GM12878 (cell line): ENCODE measurements around the gene RPUSD1. TPM values are rescaled to one million over a fixed set of nuclear protein-coding genes. Genes with fewer than 3 reads are reported as not detected.
A peak's percentile ranks its signal among the peaks of the same experiment; 100 is the strongest.

ENCODE experiments used
- ATAC-seq: fragments of 200-7000 bp; cut with Tn5 transposase; 3 replicates; pipeline ENCODE4 v1.9.1; 2020; ENCODE audit warnings: mild to moderate bottlenecking, moderate library complexity
- BruUV-seq: library from RNA; stranded (reverse); fragments of 400-500 nt; replicated peaks from 2 replicates; lab custom pipeline; 2021; lab: Mats Ljungman, UMichigan
- CTCF ChIA-PET: fragments of 300-600 bp; sonication (Branson Sonifier 250); formaldehyde crosslinking; extraction: SDS; loops from one replicate; lab custom pipeline; 2021; ENCODE audit warnings: inconsistent platforms; lab: Yijun Ruan, JAX
- POLR2A ChIA-PET: fragments of 350-600 bp; formaldehyde crosslinking; extraction: SDS; loops from one replicate; lab custom pipeline; 2021; ENCODE audit warnings: inconsistent platforms; lab: Charles Lee
- RAD21 ChIA-PET: fragments of 300-600 bp; sonication (Branson Sonifier 250); formaldehyde crosslinking; loops from one replicate; lab custom pipeline; 2023; ENCODE audit warnings: antibody characterized with exemption; ENCODE audit not compliant: unreplicated experiment; lab: Charles Lee
- SMC1A ChIA-PET: fragments of 300-600 bp; sonication (Branson Sonifier 250); formaldehyde crosslinking; loops from one replicate; lab custom pipeline; 2023; ENCODE audit not compliant: unreplicated experiment, uncharacterized antibody; lab: Charles Lee
- DNase-seq: peaks from one replicate; pipeline ENCODE4 v3.0.0-alpha.2; 2011; ENCODE audit warnings: low read depth, low spot score
- FAIRE-seq: peaks from 3 replicates; lab custom pipeline; 2011; peaks lifted over from hg19 to GRCh38; lab: Jason Lieb, UNC
- H2AFZ ChIP-seq: 2 replicates; pipeline ENCODE4 v1.6.0; 2011; ENCODE audit warnings: low read depth, low read length, control low read depth; ENCODE audit not compliant: control insufficient read depth
- H3K27ac ChIP-seq: 2 replicates; pipeline ENCODE4 v1.5.1; 2011; ENCODE audit warnings: control low read depth; ENCODE audit not compliant: control insufficient read depth, insufficient read depth
- H3K27me3 ChIP-seq, 2 experiments: replicated peaks in 1 of 2; 2 replicates each; pipeline versions ENCODE4 v1.6.0 to v1.6.1; 2011; ENCODE audit warnings: low read length in 1 of 2; ENCODE audit not compliant: control insufficient read depth in 2 of 2, insufficient read depth in 2 of 2
- H3K36me3 ChIP-seq, 2 experiments: 2 replicates each; pipeline ENCODE4 v1.5.1; 2011; ENCODE audit warnings: low read length in 1 of 2; ENCODE audit not compliant: control insufficient read depth in 2 of 2, insufficient read depth in 2 of 2
- H3K4me1 ChIP-seq: 2 replicates; pipeline ENCODE4 v1.6.1; 2011; ENCODE audit warnings: mild to moderate bottlenecking, low read length, moderate library complexity, mixed read lengths; ENCODE audit not compliant: control insufficient read depth, insufficient read depth
- H3K4me2 ChIP-seq: 2 replicates; pipeline ENCODE4 v1.6.0; 2011; ENCODE audit warnings: control low read depth; ENCODE audit not compliant: control insufficient read depth, insufficient read depth
- H3K4me3 ChIP-seq: fragments of 200-600 bp; sonication (generic); 2 replicates; pipeline ENCODE4 v1.5.1; 2016
- H3K79me2 ChIP-seq: 2 replicates; pipeline ENCODE4 v1.6.0; 2011; ENCODE audit warnings: low read length; ENCODE audit not compliant: control insufficient read depth, insufficient read depth
- H3K9ac ChIP-seq: 2 replicates; pipeline ENCODE4 v1.8.0; 2011; ENCODE audit warnings: low read length, control low read depth, mixed read lengths; ENCODE audit not compliant: control insufficient read depth, insufficient read depth
- H3K9me3 ChIP-seq: replicated peaks from 3 replicates; pipeline ENCODE4 v1.5.1; 2011; ENCODE audit warnings: mild to moderate bottlenecking, low read length; ENCODE audit not compliant: control insufficient read depth, insufficient read depth
- H4K20me1 ChIP-seq: 2 replicates; pipeline ENCODE4 v1.6.0; 2011; ENCODE audit not compliant: control insufficient read depth, insufficient read depth
- EED ChIP-seq: sonication (generic); IDR thresholded peaks from 2 replicates; pipeline ENCODE4 v1.6.1; 2016; ENCODE audit warnings: antibody characterized with exemption, low read depth
- ETV6 ChIP-seq, 2 experiments: fragments of 450-650 bp in 1 of 2; IDR thresholded peaks in 1 of 2; conservative IDR thresholded peaks in 1 of 2; 2 replicates each; pipeline ENCODE4 v1.6.1; 2014; ENCODE audit warnings: antibody characterized with exemption in 1 of 2, borderline replicate concordance in 1 of 2, low read depth in 1 of 2, mild to moderate bottlenecking in 1 of 2, moderate library complexity in 1 of 2
- FOXM1 ChIP-seq: IDR thresholded peaks from 2 replicates; pipeline ENCODE4 v1.6.1; 2012; ENCODE audit warnings: low read depth, mild to moderate bottlenecking, inconsistent platforms, low read length, moderate library complexity
- MXI1 ChIP-seq: fragments of 150-350 bp; IDR thresholded peaks from 2 replicates; pipeline ENCODE4 v1.6.1; 2011; ENCODE audit warnings: low read depth, mild to moderate bottlenecking, inconsistent platforms, low read length, improper control_type of control experiment
- MYC ChIP-seq: IDR thresholded peaks from 2 replicates; pipeline ENCODE4 v1.6.1; 2011; ENCODE audit warnings: mild to moderate bottlenecking, low read length, moderate library complexity, inconsistent platforms; ENCODE audit not compliant: insufficient read depth, insufficient replicate concordance, insufficient read length, severe bottlenecking
- NBN ChIP-seq: fragments of 450-650 bp; IDR thresholded peaks from 2 replicates; pipeline ENCODE4 v1.6.1; 2016
- PML ChIP-seq: IDR thresholded peaks from 2 replicates; pipeline ENCODE4 v1.6.1; 2012; ENCODE audit warnings: low read length, inconsistent platforms
- RB1 ChIP-seq: fragments of 450-650 bp; formaldehyde crosslinking; IDR thresholded peaks from 2 replicates; pipeline ENCODE4 v1.6.1; 2017; ENCODE audit warnings: mild to moderate bottlenecking, borderline replicate concordance
- ZSCAN29 ChIP-seq: fragments of 450-650 bp; IDR thresholded peaks from 2 replicates; pipeline ENCODE4 v1.6.1; 2017; ENCODE audit warnings: mild to moderate bottlenecking, moderate library complexity
- WGBS: methylation state at CpG from one replicate; pipeline ENCODE4 v1.1.6; 2016; ENCODE audit warnings: low lambda C conversion rate; ENCODE audit not compliant: insufficient replicate concordance, insufficient coverage; ENCODE audit errors: missing lambda C conversion rate; 5-methylcytosine and 5-hydroxymethylcytosine counted together
- in situ Hi-C: fragments of 300-500 bp; cut with MboI; formaldehyde crosslinking; loops from 9 replicates; pipeline ENCODE4 v1.14.3; 2018; ENCODE audit warnings: mixed read lengths
- intact Hi-C: fragments of 100-400 bp; cut with micrococcal nuclease; formaldehyde crosslinking; loops from one replicate; pipeline ENCODE4 v1.14.2; 2022; ENCODE audit not compliant: unreplicated experiment
- polyA plus RNA-seq, 11 experiments: library from polyadenylated mRNA; depleted of rRNA in 4 of 11; unstranded in 6 of 11; stranded (reverse) in 5 of 11; fragments of >200 nt; fragmentation: Nextera tagmentation in 4 of 11; fragmentation: Illumina TruSeq in 1 of 11; extraction: Ambion mirVana in 4 of 11; extraction: Trizol in 1 of 11; gene quantifications; 1 replicate in 1 of 11; 2 replicates in 10 of 11; pipeline versions ENCODE4 v1.2.1 to v1.2.3, GENCODE V29; 2011 to 2016; ENCODE audit warnings: inconsistent platforms in 2 of 11, missing spikeins in 2 of 11, low read depth in 1 of 11
- total RNA-seq, 4 experiments: library from RNA; depleted of rRNA in 3 of 4; stranded (reverse); fragments of >200 nt in 3 of 4; fragmentation: Illumina TruSeq in 1 of 4; extraction: Trizol in 1 of 4; gene quantifications; 2 replicates each; pipeline versions ENCODE4 v1.2.1 to v1.2.3, GENCODE V29; 2013 to 2021
- TF ChIP-seq, protein P1 (sequence below): IDR thresholded peaks from 2 replicates; pipeline ENCODE4 v1.6.1; 2012; ENCODE audit warnings: improper control_type of control experiment, low read depth, low read length; ENCODE audit not compliant: insufficient replicate concordance
- TF ChIP-seq, protein P2 (sequence below): fragments of 450-650 bp; formaldehyde crosslinking; IDR thresholded peaks from 2 replicates; pipeline ENCODE4 v1.4.0; 2022; ENCODE audit warnings: mild to moderate bottlenecking, moderate library complexity

RPUSD1 gene
- total and polyA plus RNA-seq, 10 of the 15 experiments (the other 5 are each of a cell fraction or from before 2014, with no cell fraction given), result 0.55 to 49.9 (median 21.1) TPM

DNA sequence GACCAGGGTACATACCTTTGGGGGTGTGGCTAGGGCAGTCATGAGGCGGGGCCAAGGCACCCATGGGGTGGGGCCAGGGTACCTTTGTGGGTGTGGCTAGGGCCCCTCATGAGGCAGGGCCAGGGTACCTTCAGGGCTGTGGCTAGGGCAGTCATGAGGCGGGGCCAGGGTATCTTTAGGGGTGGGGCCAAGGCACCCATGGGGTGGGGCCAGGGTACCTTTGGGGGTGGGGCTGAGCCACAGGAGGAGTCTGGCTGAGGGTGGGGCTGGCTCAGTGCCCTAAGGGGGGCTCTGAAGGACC lies 8.9 kb upstream of the RPUSD1 start:
- ChIA-PET CTCF (no interaction called here), POLR2A (no interaction called here), SMC1A (no interaction called here), RAD21 (no interaction called here)
- H3K36me3 ChIP-seq, result peaks cover 0 to 3% of the 10 kb centered on the region in 2 experiments; a peak in 2 of 4 replicates
- H4K20me1 ChIP-seq, result no peaks in the 10 kb centered on the region
- H3K4me2 ChIP-seq, result no peak overlapping the region
- H3K4me3 ChIP-seq, result no peak overlapping the region
- H3K9ac ChIP-seq, result no peak overlapping the region
- in situ Hi-C loops, result no loop called here
- no peak overlapping the region for H3K27ac ChIP-seq
- DNase-seq (no peak), FAIRE-seq (no peak), ATAC-seq (peak; percentile 60)
- H2AFZ ChIP-seq, result no peak overlapping the region
- 56% methylated on average over 2 of the region's 2 CpGs for WGBS
- H3K9me3 ChIP-seq, result no peaks in the 10 kb centered on the region
- peaks cover 0 to 2% of the 10 kb centered on the region in 2 experiments; a peak in 3 of 4 replicates for H3K27me3 ChIP-seq
- TF ChIP-seq PML, result no peak
- TF ChIP-seq, protein P1, sequence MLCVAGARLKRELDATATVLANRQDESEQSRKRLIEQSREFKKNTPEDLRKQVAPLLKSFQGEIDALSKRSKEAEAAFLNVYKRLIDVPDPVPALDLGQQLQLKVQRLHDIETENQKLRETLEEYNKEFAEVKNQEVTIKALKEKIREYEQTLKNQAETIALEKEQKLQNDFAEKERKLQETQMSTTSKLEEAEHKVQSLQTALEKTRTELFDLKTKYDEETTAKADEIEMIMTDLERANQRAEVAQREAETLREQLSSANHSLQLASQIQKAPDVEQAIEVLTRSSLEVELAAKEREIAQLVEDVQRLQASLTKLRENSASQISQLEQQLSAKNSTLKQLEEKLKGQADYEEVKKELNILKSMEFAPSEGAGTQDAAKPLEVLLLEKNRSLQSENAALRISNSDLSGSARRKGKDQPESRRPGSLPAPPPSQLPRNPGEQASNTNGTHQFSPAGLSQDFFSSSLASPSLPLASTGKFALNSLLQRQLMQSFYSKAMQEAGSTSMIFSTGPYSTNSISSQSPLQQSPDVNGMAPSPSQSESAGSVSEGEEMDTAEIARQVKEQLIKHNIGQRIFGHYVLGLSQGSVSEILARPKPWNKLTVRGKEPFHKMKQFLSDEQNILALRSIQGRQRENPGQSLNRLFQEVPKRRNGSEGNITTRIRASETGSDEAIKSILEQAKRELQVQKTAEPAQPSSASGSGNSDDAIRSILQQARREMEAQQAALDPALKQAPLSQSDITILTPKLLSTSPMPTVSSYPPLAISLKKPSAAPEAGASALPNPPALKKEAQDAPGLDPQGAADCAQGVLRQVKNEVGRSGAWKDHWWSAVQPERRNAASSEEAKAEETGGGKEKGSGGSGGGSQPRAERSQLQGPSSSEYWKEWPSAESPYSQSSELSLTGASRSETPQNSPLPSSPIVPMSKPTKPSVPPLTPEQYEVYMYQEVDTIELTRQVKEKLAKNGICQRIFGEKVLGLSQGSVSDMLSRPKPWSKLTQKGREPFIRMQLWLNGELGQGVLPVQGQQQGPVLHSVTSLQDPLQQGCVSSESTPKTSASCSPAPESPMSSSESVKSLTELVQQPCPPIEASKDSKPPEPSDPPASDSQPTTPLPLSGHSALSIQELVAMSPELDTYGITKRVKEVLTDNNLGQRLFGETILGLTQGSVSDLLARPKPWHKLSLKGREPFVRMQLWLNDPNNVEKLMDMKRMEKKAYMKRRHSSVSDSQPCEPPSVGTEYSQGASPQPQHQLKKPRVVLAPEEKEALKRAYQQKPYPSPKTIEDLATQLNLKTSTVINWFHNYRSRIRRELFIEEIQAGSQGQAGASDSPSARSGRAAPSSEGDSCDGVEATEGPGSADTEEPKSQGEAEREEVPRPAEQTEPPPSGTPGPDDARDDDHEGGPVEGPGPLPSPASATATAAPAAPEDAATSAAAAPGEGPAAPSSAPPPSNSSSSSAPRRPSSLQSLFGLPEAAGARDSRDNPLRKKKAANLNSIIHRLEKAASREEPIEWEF, result no peak
- TF ChIP-seq, protein P2, sequence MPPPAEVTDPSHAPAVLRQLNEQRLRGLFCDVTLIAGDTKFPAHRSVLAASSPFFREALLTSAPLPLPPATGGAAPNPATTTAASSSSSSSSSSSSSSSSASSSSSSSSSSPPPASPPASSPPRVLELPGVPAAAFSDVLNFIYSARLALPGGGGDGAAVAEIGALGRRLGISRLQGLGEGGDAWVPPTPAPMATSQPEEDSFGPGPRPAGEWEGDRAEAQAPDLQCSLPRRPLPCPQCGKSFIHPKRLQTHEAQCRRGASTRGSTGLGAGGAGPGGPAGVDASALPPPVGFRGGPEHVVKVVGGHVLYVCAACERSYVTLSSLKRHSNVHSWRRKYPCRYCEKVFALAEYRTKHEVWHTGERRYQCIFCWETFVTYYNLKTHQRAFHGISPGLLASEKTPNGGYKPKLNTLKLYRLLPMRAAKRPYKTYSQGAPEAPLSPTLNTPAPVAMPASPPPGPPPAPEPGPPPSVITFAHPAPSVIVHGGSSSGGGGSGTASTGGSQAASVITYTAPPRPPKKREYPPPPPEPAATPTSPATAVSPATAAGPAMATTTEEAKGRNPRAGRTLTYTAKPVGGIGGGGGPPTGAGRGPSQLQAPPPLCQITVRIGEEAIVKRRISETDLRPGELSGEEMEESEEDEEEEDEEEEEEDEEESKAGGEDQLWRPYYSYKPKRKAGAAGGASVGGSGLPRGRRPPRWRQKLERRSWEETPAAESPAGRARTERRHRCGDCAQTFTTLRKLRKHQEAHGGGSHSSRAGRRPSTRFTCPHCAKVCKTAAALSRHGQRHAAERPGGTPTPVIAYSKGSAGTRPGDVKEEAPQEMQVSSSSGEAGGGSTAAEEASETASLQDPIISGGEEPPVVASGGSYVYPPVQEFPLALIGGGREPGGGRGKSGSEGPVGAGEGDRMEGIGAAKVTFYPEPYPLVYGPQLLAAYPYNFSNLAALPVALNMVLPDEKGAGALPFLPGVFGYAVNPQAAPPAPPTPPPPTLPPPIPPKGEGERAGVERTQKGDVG (CRISPR knock-in tag), result no peak
- no peak for TF ChIP-seq MXI1
- TF ChIP-seq MYC, result no peak
- TF ChIP-seq FOXM1, result no peak
- no peak for TF ChIP-seq RB1
- TF ChIP-seq NBN, result no peak
- no peak for TF ChIP-seq ETV6 (conservative IDR thresholded peaks at IDR 0.05 in 1 of 2, IDR thresholded peaks at IDR 0.05 in 1 of 2; ENCODE audit: borderline replicate concordance in 1 of 2, low read depth in 1 of 2)
- no peak for TF ChIP-seq EED
- no peak for TF ChIP-seq ZSCAN29
- intact Hi-C loops, result no loop called here
- H3K4me1 ChIP-seq, result no peaks in the 10 kb centered on the region
- no TSS peak for BruUV-seq
- H3K79me2 ChIP-seq, result no peaks in the 10 kb centered on the region
